Measurements from ENCODE around the gene SUFU.

SUFU gene

GRCh38 chr10:102599565-102600327 lies 96.0 kb downstream of the SUFU start:
- peaks cover 12% of the 10 kb centered on the region for H3K36me3 Mint-ChIP-seq (ENCODE audit: low read depth)
- H3K9me3 Mint-ChIP-seq = no peaks in the 10 kb centered on the region
- no peaks in the 10 kb centered on the region for H3K27me3 Mint-ChIP-seq
- H3K4me3 Mint-ChIP-seq = no peak overlapping the region
- no peak overlapping the region for H3K27ac Mint-ChIP-seq
- peaks cover 7% of the 10 kb centered on the region for H3K4me1 Mint-ChIP-seq (ENCODE audit: low read depth)

- Mint-ChIP-seq H3K4me3 (no peak overlapping the region), H3K9me3 (no peaks in the 10 kb centered on the region), H3K36me3 (ENCODE audit: low read depth) (peaks cover 12% of the 10 kb centered on the region), H3K27ac (no peak overlapping the region), H3K4me1 (ENCODE audit: low read depth) (peaks cover 7% of the 10 kb centered on the region), H3K27me3 (no peaks in the 10 kb centered on the region)
Measured at GRCh38 chr10:102600816-102601215, 97.0 kb downstream of the SUFU start.

GRCh38 chr10:102601639-102602038 lies 97.9 kb downstream of the SUFU start:
- Mint-ChIP-seq H3K4me1 (ENCODE audit: low read depth) (peaks cover 7% of the 10 kb centered on the region), H3K27me3 (no peaks in the 10 kb centered on the region), H3K4me3 (no peak overlapping the region), H3K9me3 (no peaks in the 10 kb centered on the region), H3K36me3 (ENCODE audit: low read depth) (peaks cover 14% of the 10 kb centered on the region), H3K27ac (no peak overlapping the region)

DNA sequence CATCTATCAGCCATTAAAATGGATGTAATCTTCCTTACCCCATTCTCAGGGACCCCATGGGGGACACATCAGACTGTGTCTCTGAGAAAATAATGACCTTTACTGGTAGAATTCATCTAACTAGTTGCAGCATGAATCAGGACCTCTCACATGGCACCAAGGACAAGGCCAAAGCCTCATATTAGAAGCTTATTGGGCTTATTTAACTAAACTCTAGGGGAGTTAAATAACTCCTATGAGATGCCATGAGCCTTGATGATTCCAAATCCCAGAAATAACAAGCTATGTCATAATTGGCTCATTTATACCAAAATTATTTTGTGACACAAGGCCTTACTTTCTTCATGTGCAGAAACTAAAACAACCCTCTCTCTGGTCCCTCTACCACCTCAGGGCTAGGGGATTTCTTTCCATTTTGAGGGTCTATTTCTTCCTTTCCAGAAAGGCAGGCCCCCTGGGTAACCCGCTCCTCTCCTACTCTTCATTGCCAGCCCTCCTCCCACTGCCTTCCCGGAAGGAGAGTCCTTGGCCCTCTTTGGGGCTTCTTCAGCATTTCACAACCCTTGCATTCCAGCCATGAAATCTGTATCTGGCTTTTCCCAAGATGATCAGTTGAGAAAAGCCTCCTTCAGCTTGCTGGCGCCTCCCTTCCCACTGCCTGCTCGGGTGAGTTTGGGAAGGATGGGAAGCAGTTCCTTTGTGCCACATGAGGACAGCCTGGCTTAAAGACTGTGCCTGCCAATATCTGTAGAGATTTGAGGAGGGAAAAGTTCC lies 98.7 kb downstream of the SUFU start:
- Mint-ChIP-seq H3K36me3 (ENCODE audit: low read depth) (peaks cover 16% of the 10 kb centered on the region), H3K4me3 (no peak overlapping the region), H3K27me3 (no peaks in the 10 kb centered on the region), H3K9me3 (no peaks in the 10 kb centered on the region), H3K4me1 (ENCODE audit: low read depth) (peaks cover 7% of the 10 kb centered on the region), H3K27ac (no peak overlapping the region)

GRCh38 chr10:102603946-102604345 lies 100.2 kb downstream of the SUFU start:
- Mint-ChIP-seq H3K9me3 (no peaks in the 10 kb centered on the region), H3K36me3 (ENCODE audit: low read depth) (peaks cover 13% of the 10 kb centered on the region), H3K27ac (no peak overlapping the region), H3K4me3 (no peak overlapping the region), H3K27me3 (no peaks in the 10 kb centered on the region), H3K4me1 (ENCODE audit: low read depth) (peaks cover 17% of the 10 kb centered on the region)

DNA sequence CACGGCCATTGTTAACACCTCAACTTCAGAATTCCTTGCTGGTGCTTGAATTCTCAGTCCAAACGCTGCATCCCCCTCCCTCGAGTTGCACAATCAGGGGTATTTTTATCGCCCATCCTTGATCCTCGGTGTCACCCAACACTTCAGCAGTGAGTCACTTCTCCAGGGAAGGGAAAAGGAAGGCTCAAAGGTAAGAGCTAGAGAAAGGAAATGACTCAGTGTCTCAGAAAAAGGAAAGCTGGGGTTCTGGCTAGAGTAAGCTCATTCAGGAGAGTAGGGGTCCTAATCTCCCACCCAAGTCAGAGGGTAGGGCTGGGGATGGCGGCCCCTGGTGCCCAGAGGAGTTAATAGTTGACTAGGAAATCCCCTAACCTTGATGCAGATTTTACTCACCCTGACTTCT lies 100.7 kb downstream of the SUFU start:
- Mint-ChIP-seq H3K27ac (no peak overlapping the region), H3K4me3 (no peak overlapping the region), H3K4me1 (ENCODE audit: low read depth) (peaks cover 19% of the 10 kb centered on the region), H3K36me3 (ENCODE audit: low read depth) (peaks cover 8% of the 10 kb centered on the region), H3K27me3 (no peaks in the 10 kb centered on the region), H3K9me3 (no peaks in the 10 kb centered on the region)

- Mint-ChIP-seq H3K4me1 (ENCODE audit: low read depth) (peaks cover 22% of the 10 kb centered on the region), H3K4me3 (no peak overlapping the region), H3K9me3 (no peaks in the 10 kb centered on the region), H3K36me3 (ENCODE audit: low read depth) (peaks cover 8% of the 10 kb centered on the region), H3K27me3 (no peaks in the 10 kb centered on the region), H3K27ac (no peak overlapping the region)
Measured at GRCh38 chr10:102605712-102606111, 101.9 kb downstream of the SUFU start.

DNA sequence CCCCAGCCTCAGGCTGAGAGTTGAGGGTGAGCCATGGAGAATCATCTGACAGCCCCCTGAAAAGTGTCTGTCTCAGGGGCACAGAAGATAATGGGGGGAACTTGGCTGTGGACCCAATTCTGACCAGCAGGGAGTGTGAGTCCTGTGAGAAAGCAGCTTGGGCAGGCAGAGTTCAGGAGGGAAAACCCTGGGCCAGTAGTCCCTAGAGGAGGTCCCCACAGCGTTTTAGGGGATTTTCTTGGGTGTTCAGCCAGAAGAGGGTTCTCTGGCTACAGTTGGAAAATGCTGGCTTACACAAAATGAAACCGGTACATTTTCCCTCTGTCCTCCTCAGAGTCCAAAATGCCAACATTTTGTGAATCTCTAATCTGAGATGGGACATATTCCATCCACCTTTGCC lies 104.7 kb downstream of the SUFU start:
- Mint-ChIP-seq H3K4me1 (ENCODE audit: low read depth) (peaks cover 50% of the 10 kb centered on the region), H3K36me3 (ENCODE audit: low read depth) (peaks cover 7% of the 10 kb centered on the region), H3K27me3 (no peaks in the 10 kb centered on the region), H3K9me3 (no peaks in the 10 kb centered on the region), H3K27ac (peak overlapping the region; percentile 15), H3K4me3 (no peak overlapping the region)

DNA sequence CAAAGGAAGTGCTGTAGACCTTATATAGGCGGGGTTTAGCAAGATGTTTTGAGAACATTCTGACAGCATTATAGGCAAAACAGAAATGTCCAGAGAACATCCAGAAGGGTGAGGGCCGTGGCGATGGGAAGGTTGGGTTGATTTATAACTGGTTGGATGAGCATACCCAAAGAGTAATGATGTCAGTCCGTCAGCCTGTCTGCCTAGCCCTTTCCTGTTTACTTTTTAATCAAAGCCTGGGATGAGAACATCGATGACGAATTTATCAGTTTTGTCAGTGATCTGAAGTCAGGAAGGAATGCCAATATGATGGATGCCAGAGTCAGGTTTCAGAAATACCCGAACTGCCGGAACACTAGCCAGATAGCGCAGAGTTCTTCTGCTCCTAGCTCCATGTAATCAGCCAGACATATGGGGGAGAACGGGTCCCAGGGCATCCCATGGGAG lies 106.7 kb downstream of the SUFU start:
- no peaks in the 10 kb centered on the region for H3K27me3 Mint-ChIP-seq
- H3K4me1 Mint-ChIP-seq (ENCODE audit: low read depth) = peaks cover 47% of the 10 kb centered on the region
- H3K9me3 Mint-ChIP-seq = no peaks in the 10 kb centered on the region
- no peak overlapping the region for H3K4me3 Mint-ChIP-seq
- peaks cover 5% of the 10 kb centered on the region for H3K36me3 Mint-ChIP-seq (ENCODE audit: low read depth)
- H3K27ac Mint-ChIP-seq = no peak overlapping the region

- H3K9me3 Mint-ChIP-seq = no peaks in the 10 kb centered on the region
- H3K4me3 Mint-ChIP-seq = no peak overlapping the region
- peaks cover 2% of the 10 kb centered on the region for H3K36me3 Mint-ChIP-seq (ENCODE audit: low read depth)
- H3K27me3 Mint-ChIP-seq = no peaks in the 10 kb centered on the region
- H3K4me1 Mint-ChIP-seq (ENCODE audit: low read depth) = peaks cover 50% of the 10 kb centered on the region
- H3K27ac Mint-ChIP-seq = peak overlapping the region; percentile 93
Measured at GRCh38 chr10:102611514-102612087, 107.8 kb downstream of the SUFU start.

- peak overlapping the region; percentile 56 for H3K4me3 Mint-ChIP-seq
- H3K27me3 Mint-ChIP-seq = no peaks in the 10 kb centered on the region
Measured at GRCh38 chr10:102612964-102613275, 109.1 kb downstream of the SUFU start.

DNA sequence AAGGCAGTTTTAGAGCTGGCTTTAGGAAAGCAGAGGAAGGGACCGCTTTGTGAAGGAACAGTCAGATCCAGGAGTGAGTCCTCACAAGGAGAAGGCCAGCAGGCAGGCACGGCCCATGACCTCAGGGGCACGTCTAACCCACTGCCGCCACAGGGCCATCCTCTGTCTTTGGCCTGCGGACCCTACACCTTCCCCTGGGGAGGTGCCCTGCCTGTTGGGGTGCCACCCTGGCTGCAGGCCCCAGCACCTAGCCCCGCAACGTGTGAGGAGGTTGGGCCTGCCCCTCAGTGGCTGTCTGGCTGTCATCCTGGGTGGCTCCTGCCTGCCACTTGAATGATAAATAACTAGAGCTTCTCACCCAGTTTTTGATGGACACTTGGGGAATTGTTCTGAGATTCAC lies 109.5 kb downstream of the SUFU start:
- peak overlapping the region; percentile 93 for H3K27ac Mint-ChIP-seq
- H3K9me3 Mint-ChIP-seq = no peaks in the 10 kb centered on the region
- H3K36me3 Mint-ChIP-seq (ENCODE audit: low read depth) = no peaks in the 10 kb centered on the region
- peak overlapping the region; percentile 56 for H3K4me3 Mint-ChIP-seq
- peaks cover 46% of the 10 kb centered on the region for H3K4me1 Mint-ChIP-seq (ENCODE audit: low read depth)
- H3K27me3 Mint-ChIP-seq = no peaks in the 10 kb centered on the region

More at GRCh38 chr10:102612964-102613275, 109.1 kb downstream of the SUFU start:
- Mint-ChIP-seq H3K4me1 (ENCODE audit: low read depth) (peaks cover 49% of the 10 kb centered on the region), H3K9me3 (no peaks in the 10 kb centered on the region), H3K27ac (peak overlapping the region; percentile 93), H3K36me3 (ENCODE audit: low read depth) (no peaks in the 10 kb centered on the region)

DNA sequence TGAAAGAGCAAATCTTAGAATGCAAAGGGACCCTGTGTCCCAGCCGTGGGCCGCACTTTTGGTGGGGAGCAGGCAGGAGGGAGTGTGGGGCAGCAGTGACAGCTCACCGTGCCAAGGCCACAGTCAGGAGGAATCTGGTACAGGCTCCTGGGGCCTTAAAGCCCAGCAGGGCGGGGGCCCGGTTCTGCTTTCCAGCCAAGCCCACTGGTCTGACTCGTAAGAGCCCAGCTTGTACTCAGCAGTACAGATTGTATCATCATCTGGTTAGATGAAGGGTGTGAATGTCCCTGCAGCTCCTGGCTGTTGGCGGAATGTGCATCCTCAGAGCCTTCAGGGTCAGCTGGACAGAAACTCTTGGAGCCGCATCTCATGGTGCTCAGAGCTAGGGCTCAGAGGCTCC lies 110.0 kb downstream of the SUFU start:
- Mint-ChIP-seq H3K27me3 (no peaks in the 10 kb centered on the region), H3K4me1 (ENCODE audit: low read depth) (peaks cover 42% of the 10 kb centered on the region), H3K36me3 (ENCODE audit: low read depth) (no peaks in the 10 kb centered on the region), H3K9me3 (no peaks in the 10 kb centered on the region), H3K4me3 (no peak overlapping the region), H3K27ac (peak overlapping the region; percentile 93)

GRCh38 chr10:102614888-102615287 lies 111.1 kb downstream of the SUFU start:
- Mint-ChIP-seq H3K4me1 (ENCODE audit: low read depth) (peaks cover 38% of the 10 kb centered on the region), H3K36me3 (ENCODE audit: low read depth) (no peaks in the 10 kb centered on the region), H3K9me3 (no peaks in the 10 kb centered on the region), H3K27me3 (no peaks in the 10 kb centered on the region), H3K27ac (no peak overlapping the region), H3K4me3 (no peak overlapping the region)

DNA sequence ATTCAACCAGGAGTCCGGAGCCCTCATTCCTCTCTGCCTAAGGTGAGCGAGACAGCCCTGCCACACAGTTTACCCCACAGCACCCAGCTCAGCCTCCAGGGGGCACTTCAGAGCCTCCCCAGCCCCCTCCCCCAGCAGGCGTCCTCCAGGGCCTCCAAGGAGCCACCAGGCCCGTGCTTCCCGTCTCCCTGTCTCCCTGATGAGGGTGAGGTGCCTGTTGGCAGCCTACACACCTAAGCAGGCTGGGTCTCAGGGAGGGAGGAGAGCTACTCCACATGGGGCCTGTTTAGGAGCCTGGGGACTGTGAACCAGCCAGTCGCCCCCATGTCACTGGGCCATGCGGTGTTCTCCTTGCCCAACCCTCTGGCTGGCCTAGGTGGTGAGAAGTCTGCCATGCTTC lies 111.6 kb downstream of the SUFU start:
- Mint-ChIP-seq H3K27ac (no peak overlapping the region), H3K36me3 (ENCODE audit: low read depth) (no peaks in the 10 kb centered on the region), H3K4me3 (no peak overlapping the region), H3K27me3 (no peaks in the 10 kb centered on the region), H3K9me3 (no peaks in the 10 kb centered on the region), H3K4me1 (ENCODE audit: low read depth) (peaks cover 38% of the 10 kb centered on the region)
